Neuronal stem cell (in vitro differentiated cells): ENCODE data around the gene SUPT4H1.
"Not testable (repeated sequence)": the region's sequence is repeated elsewhere in the genome, so short reads cannot be mapped to it uniquely, and the experiment has no call there.

Experiments
- DNase-seq: peaks from one replicate; pipeline ENCODE4 v3.0.0-alpha.2; 2013; ENCODE audit warnings: low spot score
- H2AFZ ChIP-seq: one replicate; pipeline ENCODE4 v1.6.1; 2013; ENCODE audit warnings: mild to moderate bottlenecking, low read length, inconsistent platforms
- H2AK5ac ChIP-seq: 2 replicates; pipeline ENCODE4 v1.6.1; 2013; ENCODE audit warnings: low read depth, mild to moderate bottlenecking, inconsistent platforms, low read length, moderate library complexity, mixed read lengths
- H2BK120ac ChIP-seq: 2 replicates; pipeline ENCODE4 v1.6.1; 2013; ENCODE audit warnings: low read depth, mild to moderate bottlenecking, inconsistent platforms, low read length, moderate library complexity, mixed read lengths
- H2BK12ac ChIP-seq: one replicate; pipeline ENCODE4 v1.6.1; 2013; ENCODE audit warnings: low read length, inconsistent platforms
- H2BK15ac ChIP-seq: 2 replicates; pipeline ENCODE4 v1.6.1; 2013; ENCODE audit warnings: mild to moderate bottlenecking, low read length, inconsistent platforms, mixed read lengths
- H2BK5ac ChIP-seq: one replicate; pipeline ENCODE4 v1.6.1; 2013; ENCODE audit warnings: inconsistent platforms, mild to moderate bottlenecking, low read length, moderate library complexity
- H3K14ac ChIP-seq: one replicate; pipeline ENCODE4 v1.6.1; 2013; ENCODE audit warnings: low read length, inconsistent platforms
- H3K18ac ChIP-seq: 2 replicates; pipeline ENCODE4 v1.6.1; 2013; ENCODE audit warnings: low read length, inconsistent platforms
- H3K23ac ChIP-seq: 2 replicates; pipeline ENCODE4 v1.6.1; 2013; ENCODE audit warnings: low read depth, mild to moderate bottlenecking, mixed read lengths, low read length, inconsistent platforms; ENCODE audit not compliant: poor library complexity
- H3K27ac ChIP-seq: replicated peaks from 3 replicates; pipeline ENCODE4 v1.5.1; 2013; ENCODE audit warnings: low read length, inconsistent platforms
- H3K27me3 ChIP-seq, 3 experiments: 2 replicates each; pipeline ENCODE4 v1.6.1; 2013; ENCODE audit warnings: low read length in 3 of 3, mild to moderate bottlenecking in 2 of 3, inconsistent platforms in 1 of 3, low read depth in 1 of 3, mixed read lengths in 1 of 3, moderate library complexity in 1 of 3; ENCODE audit not compliant: control insufficient read depth in 3 of 3, insufficient read depth in 3 of 3
- H3K36me3 ChIP-seq, 2 donors: replicated peaks in 1 of 2; 2 replicates each; pipeline ENCODE4 v1.6.1; 2013; ENCODE audit warnings: low read length in 2 of 2; ENCODE audit not compliant: control insufficient read depth in 2 of 2, insufficient read depth in 2 of 2
- H3K4ac ChIP-seq: 2 replicates; pipeline ENCODE4 v1.6.1; 2013; ENCODE audit warnings: inconsistent platforms, mild to moderate bottlenecking, low read length, moderate library complexity
- H3K4me1 ChIP-seq, 2 donors: 1 replicate in 1 of 2; 2 replicates in 1 of 2; pipeline ENCODE4 v1.6.1; 2013; ENCODE audit warnings: low read length in 2 of 2, low read depth in 1 of 2; ENCODE audit not compliant: control insufficient read depth in 2 of 2, insufficient read depth in 1 of 2
- H3K4me2 ChIP-seq: one replicate; pipeline ENCODE4 v1.6.1; 2013; ENCODE audit warnings: mild to moderate bottlenecking, low read length, inconsistent platforms; ENCODE audit not compliant: insufficient read depth, poor library complexity, severe bottlenecking
- H3K4me3 ChIP-seq, 2 donors: 2 replicates each; pipeline ENCODE4 v1.5.1; 2013; ENCODE audit warnings: low read length in 2 of 2, mild to moderate bottlenecking in 2 of 2, inconsistent platforms in 1 of 2, moderate library complexity in 1 of 2
- H3K79me1 ChIP-seq: one replicate; pipeline ENCODE4 v1.6.1; 2013; ENCODE audit warnings: low read depth, mild to moderate bottlenecking, inconsistent platforms, low read length, moderate library complexity
- H3K9ac ChIP-seq: one replicate; pipeline ENCODE4 v1.6.1; 2013; ENCODE audit warnings: mild to moderate bottlenecking, low read depth, low read length, inconsistent platforms; ENCODE audit not compliant: poor library complexity
- H3K9me3 ChIP-seq, 2 donors: replicated peaks in 1 of 2; 2 replicates each; pipeline versions ENCODE3 to v1.6.1; 2013; ENCODE audit warnings: low read length in 2 of 2, mild to moderate bottlenecking in 2 of 2, inconsistent platforms in 1 of 2, low read depth in 1 of 2, mixed read lengths in 1 of 2, moderate library complexity in 1 of 2; ENCODE audit not compliant: control insufficient read depth in 2 of 2, insufficient read depth in 1 of 2
- H4K8ac ChIP-seq: one replicate; pipeline ENCODE4 v1.6.1; 2013; ENCODE audit warnings: low read depth, mild to moderate bottlenecking, inconsistent platforms, low read length, moderate library complexity
- H4K91ac ChIP-seq: one replicate; pipeline ENCODE4 v1.6.1; 2013; ENCODE audit warnings: low read length, low read depth, mild to moderate bottlenecking, inconsistent platforms; ENCODE audit not compliant: poor library complexity
- WGBS, 2 donors: extraction: QIAGEN DNeasy Blood & Tissue Kit; methylation state at CpG; one replicate each; pipeline ENCODE4 v1.1.7; 2013; ENCODE audit warnings: missing lambda C conversion rate in 2 of 2, mixed read lengths in 1 of 2; ENCODE audit not compliant: insufficient read length in 2 of 2, insufficient replicate concordance in 1 of 2; ENCODE audit errors: extremely low coverage in 2 of 2; 5-methylcytosine and 5-hydroxymethylcytosine counted together

The SUPT4H1 gene

DNA sequence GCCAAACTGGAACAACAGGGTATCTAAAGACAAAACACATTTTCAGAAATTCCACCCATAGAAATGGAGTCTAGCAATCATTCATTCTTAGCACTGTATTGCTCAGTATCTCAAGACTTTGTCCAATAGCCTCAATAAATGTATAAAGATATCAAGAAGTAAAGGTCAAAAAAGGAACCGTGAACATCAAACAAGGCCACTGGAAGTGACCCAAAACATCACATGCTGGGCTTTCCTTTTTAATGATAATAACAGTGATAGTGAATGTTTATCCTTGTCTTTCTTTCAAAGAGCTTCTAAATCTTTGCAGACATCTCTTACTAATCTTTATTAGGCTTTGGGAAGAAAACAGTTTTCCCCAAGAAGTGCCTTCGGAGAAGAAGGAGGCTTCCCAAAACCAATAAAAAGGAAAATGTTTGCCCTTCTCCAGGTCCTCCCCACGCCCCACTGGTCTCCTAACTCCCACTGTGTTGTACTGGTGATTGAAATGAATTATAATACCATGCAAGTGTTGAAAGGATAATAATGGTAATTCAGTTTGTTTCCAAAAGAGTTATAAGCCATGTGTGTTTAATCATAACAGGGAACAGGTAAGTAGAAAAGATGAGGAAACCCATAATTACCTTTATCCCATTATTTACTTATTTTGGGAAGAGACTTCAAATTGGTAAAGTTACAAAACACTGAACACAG, 46.7 kb upstream of the SUPT4H1 start:
- H3K27me3 ChIP-seq = no peaks in the 10 kb centered on the region
- no peaks in the 10 kb centered on the region for H3K36me3 ChIP-seq
- no peak overlapping the region for H4K8ac ChIP-seq
- H3K4me2 ChIP-seq = no peak overlapping the region
- no peak overlapping the region for H3K27ac ChIP-seq
- H2BK5ac ChIP-seq = no peak overlapping the region
- H2BK120ac ChIP-seq = no peak overlapping the region
- H3K4me1 ChIP-seq = peaks cover 0 to 16% of the 10 kb centered on the region in 2 donors
- no peak overlapping the region for H3K4me3 ChIP-seq
- WGBS, 2 donors = no CpG with 5 or more reads among the region's 3 CpGs
- DNase-seq = no peak
- no peak overlapping the region for H2BK15ac ChIP-seq
- no peak overlapping the region for H3K23ac ChIP-seq
- H3K14ac ChIP-seq = no peak overlapping the region
- H3K9me3 ChIP-seq = no peaks in the 10 kb centered on the region
- no peak overlapping the region for H2AK5ac ChIP-seq
- no peak overlapping the region for H4K91ac ChIP-seq
- no peak overlapping the region for H3K9ac ChIP-seq
- no peaks in the 10 kb centered on the region for H3K79me1 ChIP-seq
- no peak overlapping the region for H2AFZ ChIP-seq
- H2BK12ac ChIP-seq = no peak overlapping the region
- no peak overlapping the region for H3K4ac ChIP-seq
- no peak overlapping the region for H3K18ac ChIP-seq

GRCh38 chr17:58397421-58397820, 45.4 kb upstream of the SUPT4H1 start:
- not testable (repeated sequence) for H3K36me3 ChIP-seq, H2BK15ac ChIP-seq, H3K9ac ChIP-seq, H3K18ac ChIP-seq, H2AK5ac ChIP-seq, DNase-seq, H4K8ac ChIP-seq, H3K27ac ChIP-seq, H3K23ac ChIP-seq, H2BK12ac ChIP-seq, H4K91ac ChIP-seq, H3K4me2 ChIP-seq, H3K79me1 ChIP-seq, H3K4me1 ChIP-seq, H3K4me3 ChIP-seq, H2BK5ac ChIP-seq, H3K9me3 ChIP-seq, H3K14ac ChIP-seq, H2BK120ac ChIP-seq, H2AFZ ChIP-seq, H3K4ac ChIP-seq, H3K27me3 ChIP-seq
- no CpG with 5 or more reads among the region's 5 CpGs for WGBS, 2 donors

GRCh38 chr17:58396173-58396572, 44.2 kb upstream of the SUPT4H1 start:
- Histone ChIP-seq H4K8ac (no peak overlapping the region), H3K18ac (no peak overlapping the region), H3K4me3 (no peak overlapping the region), H3K4me1 (peaks cover 2% of the 10 kb centered on the region in 2 donors), H2BK5ac (no peak overlapping the region), H3K27ac (no peak overlapping the region), H2AK5ac (no peak overlapping the region), H4K91ac (no peak overlapping the region), H3K27me3 (no peaks in the 10 kb centered on the region), H3K4me2 (no peak overlapping the region), H3K14ac (no peak overlapping the region), H3K9ac (no peak overlapping the region), H2AFZ (no peak overlapping the region), H2BK120ac (no peak overlapping the region), H3K4ac (no peak overlapping the region), H3K79me1 (no peaks in the 10 kb centered on the region), H2BK12ac (no peak overlapping the region), H3K23ac (no peak overlapping the region), H2BK15ac (no peak overlapping the region), H3K9me3 (peaks cover 0 to 2% of the 10 kb centered on the region in 2 donors), H3K36me3 (no peaks in the 10 kb centered on the region)
- WGBS, 2 donors = no CpG with 5 or more reads among the region's 4 CpGs
- no peak for DNase-seq

- Histone ChIP-seq H3K9me3 (peaks cover 0 to 2% of the 10 kb centered on the region in 2 donors), H3K4me2 (no peak overlapping the region), H2BK15ac (no peak overlapping the region), H3K36me3 (no peaks in the 10 kb centered on the region), H3K79me1 (no peaks in the 10 kb centered on the region), H3K23ac (no peak overlapping the region), H4K91ac (no peak overlapping the region), H3K4me3 (no peak overlapping the region), H3K27ac (no peak overlapping the region), H2AFZ (no peak overlapping the region), H3K4me1 (peaks cover 2% of the 10 kb centered on the region in 2 donors), H2BK12ac (no peak overlapping the region), H4K8ac (no peak overlapping the region), H3K18ac (no peak overlapping the region), H3K9ac (no peak overlapping the region), H2AK5ac (no peak overlapping the region), H3K4ac (no peak overlapping the region), H3K14ac (no peak overlapping the region), H3K27me3 (peaks cover 0 to 3% (median 0%) of the 10 kb centered on the region in 3 experiments), H2BK5ac (no peak overlapping the region), H2BK120ac (no peak overlapping the region)
- no CpG with 5 or more reads among the region's 3 CpGs for WGBS, 2 donors
- DNase-seq = no peak
These were observed 42.7 kb upstream of the SUPT4H1 start for GRCh38 chr17:58394534-58395223.
